OCI-LY3 (cell line): Measurements from ENCODE around the gene TESMIN.

Experiments
- EZH2phosphoT487 ChIP-seq: fragments of 200-600 bp; shearing (Covaris generic); IDR thresholded peaks from 2 replicates; pipeline ENCODE4 v1.6.1; 2018; ENCODE audit warnings: antibody characterized with exemption, mixed run types, low read depth
- TF ChIP-seq, protein P1 (sequence below): fragments of 200-600, 300-600 bp; sonication (generic); IDR thresholded peaks from 2 replicates; pipeline ENCODE4 v1.5.1; 2014; ENCODE audit warnings: antibody characterized with exemption, low read length, low read depth

DNA sequence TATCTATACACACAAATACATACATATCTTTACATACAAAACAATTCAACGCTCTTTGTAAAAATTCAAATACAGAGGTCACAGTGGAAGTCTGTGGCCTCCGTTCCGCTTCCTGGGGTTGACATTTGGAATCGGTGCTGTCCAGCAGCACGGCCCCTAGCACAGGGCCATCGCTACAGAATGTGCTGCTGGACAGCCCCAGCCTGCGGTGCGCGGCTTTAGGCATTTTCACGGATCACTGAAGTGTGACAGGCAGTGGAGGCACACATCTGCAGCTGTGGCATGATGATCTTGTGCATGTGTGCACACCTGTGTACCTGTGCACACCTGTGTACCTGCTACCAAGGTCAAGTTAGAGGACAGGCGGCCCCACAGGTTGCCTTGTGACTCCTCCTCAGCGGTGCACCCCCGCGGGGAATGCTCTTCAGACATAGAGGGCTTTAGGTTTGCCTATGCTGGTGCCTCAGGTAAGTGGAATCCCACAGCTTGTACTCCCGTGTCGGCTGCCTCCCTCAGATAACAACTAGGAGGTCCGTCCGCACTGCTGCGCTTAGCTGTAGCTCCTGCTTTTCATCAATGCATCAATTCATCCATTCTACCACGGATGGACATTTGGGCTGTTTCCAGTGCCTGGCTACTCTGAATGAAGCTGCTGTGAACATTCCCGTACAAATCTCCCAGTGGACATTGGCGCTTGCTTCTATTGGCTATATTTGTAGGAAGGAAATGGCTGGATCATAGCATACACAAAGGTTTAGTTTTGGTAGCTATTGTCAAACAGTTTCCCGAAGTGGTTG is 37.1 kb downstream of the TESMIN start:
- TF ChIP-seq, protein P1, sequence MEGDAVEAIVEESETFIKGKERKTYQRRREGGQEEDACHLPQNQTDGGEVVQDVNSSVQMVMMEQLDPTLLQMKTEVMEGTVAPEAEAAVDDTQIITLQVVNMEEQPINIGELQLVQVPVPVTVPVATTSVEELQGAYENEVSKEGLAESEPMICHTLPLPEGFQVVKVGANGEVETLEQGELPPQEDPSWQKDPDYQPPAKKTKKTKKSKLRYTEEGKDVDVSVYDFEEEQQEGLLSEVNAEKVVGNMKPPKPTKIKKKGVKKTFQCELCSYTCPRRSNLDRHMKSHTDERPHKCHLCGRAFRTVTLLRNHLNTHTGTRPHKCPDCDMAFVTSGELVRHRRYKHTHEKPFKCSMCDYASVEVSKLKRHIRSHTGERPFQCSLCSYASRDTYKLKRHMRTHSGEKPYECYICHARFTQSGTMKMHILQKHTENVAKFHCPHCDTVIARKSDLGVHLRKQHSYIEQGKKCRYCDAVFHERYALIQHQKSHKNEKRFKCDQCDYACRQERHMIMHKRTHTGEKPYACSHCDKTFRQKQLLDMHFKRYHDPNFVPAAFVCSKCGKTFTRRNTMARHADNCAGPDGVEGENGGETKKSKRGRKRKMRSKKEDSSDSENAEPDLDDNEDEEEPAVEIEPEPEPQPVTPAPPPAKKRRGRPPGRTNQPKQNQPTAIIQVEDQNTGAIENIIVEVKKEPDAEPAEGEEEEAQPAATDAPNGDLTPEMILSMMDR = no peak
- no peak for TF ChIP-seq EZH2phosphoT487
